Measurements from ENCODE around the gene GFOD1.

The GFOD1 gene

GRCh38 chr6:13427316-13427715, 60.1 kb downstream of the GFOD1 start:
- H3K27me3 ChIP-seq = peaks cover 0 to 24% (median 0%) of the 10 kb centered on the region in 11 experiments; a peak in 4 of 22 replicates
- H3K9ac ChIP-seq = no peak overlapping the region
- H4K20me1 ChIP-seq = peaks cover 0 to 63% (median 37%) of the 10 kb centered on the region in 11 experiments; a peak in 13 of 22 replicates
- peaks cover 29 to 59% (median 49%) of the 10 kb centered on the region in 10 experiments for H3K4me1 ChIP-seq
- peak overlapping the region; percentile 70 to 96 (median 93) for H3K4me2 ChIP-seq
- H3K36me3 ChIP-seq = 0 out of 22 replicates have a peak, but pooled peaks cover 0 to 5% (median 0%) of the 10 kb centered on the region in 11 experiments
- no peak for TF ChIP-seq Cebpa-rat (IDR thresholded peaks at IDR 0.05)
- H3K9me3 ChIP-seq (replicated peaks in 1 of 11) = peaks cover 0 to 7% (median 0%) of the 10 kb centered on the region in 11 experiments; a peak in 1 of 22 replicates
- H3K4me3 ChIP-seq = no peak overlapping the region
- H3K27ac ChIP-seq = peak overlapping the region in 2 of 11 experiments; percentile 13 to 31; a peak in 1 of 22 replicates

GRCh38 chr6:13425943-13426931, 61.2 kb downstream of the GFOD1 start:
- H3K4me3 ChIP-seq = no peak overlapping the region
- peaks cover 0 to 7% (median 0%) of the 10 kb centered on the region in 11 experiments; a peak in 1 of 22 replicates for H3K9me3 ChIP-seq (replicated peaks in 1 of 11)
- no peak for TF ChIP-seq Cebpa-rat (IDR thresholded peaks at IDR 0.05)
- 0 out of 22 replicates have a peak, but pooled peaks cover 0 to 5% (median 0%) of the 10 kb centered on the region in 11 experiments for H3K36me3 ChIP-seq
- peaks cover 0 to 24% (median 0%) of the 10 kb centered on the region in 11 experiments; a peak in 4 of 22 replicates for H3K27me3 ChIP-seq
- peaks cover 29 to 70% (median 56%) of the 10 kb centered on the region in 10 experiments for H3K4me1 ChIP-seq
- H3K4me2 ChIP-seq = peak overlapping the region in 8 of 11 experiments; percentile 25 to 96 (median 90); a peak in 16 of 22 replicates
- no peak overlapping the region for H3K27ac ChIP-seq
- H3K9ac ChIP-seq = 0 out of 22 replicates have a peak overlapping the region, but pooled peaks of 1 of the 11 experiments have one; percentile 15
- peaks cover 0 to 71% (median 38%) of the 10 kb centered on the region in 11 experiments; a peak in 14 of 22 replicates for H4K20me1 ChIP-seq

GRCh38 chr6:13425270-13425873, 62.0 kb downstream of the GFOD1 start:
- peaks cover 0 to 73% (median 38%) of the 10 kb centered on the region in 11 experiments; a peak in 14 of 22 replicates for H4K20me1 ChIP-seq
- no peak overlapping the region for H3K9ac ChIP-seq
- peaks cover 29 to 75% (median 65%) of the 10 kb centered on the region in 10 experiments for H3K4me1 ChIP-seq
- no peak for TF ChIP-seq Cebpa-rat (IDR thresholded peaks at IDR 0.05)
- peak overlapping the region in 7 of 11 experiments; percentile 11 to 96 (median 93); a peak in 14 of 22 replicates for H3K4me2 ChIP-seq
- peaks cover 0 to 24% (median 0%) of the 10 kb centered on the region in 11 experiments; a peak in 4 of 22 replicates for H3K27me3 ChIP-seq
- peaks cover 0 to 7% (median 0%) of the 10 kb centered on the region in 11 experiments; a peak in 1 of 22 replicates for H3K9me3 ChIP-seq (replicated peaks in 1 of 11)
- H3K4me3 ChIP-seq = no peak overlapping the region
- 0 out of 22 replicates have a peak, but pooled peaks cover 0 to 5% (median 0%) of the 10 kb centered on the region in 11 experiments for H3K36me3 ChIP-seq
- no peak overlapping the region for H3K27ac ChIP-seq

GRCh38 chr6:13423252-13423651, 64.1 kb downstream of the GFOD1 start:
- Histone ChIP-seq H3K36me3 (0 out of 22 replicates have a peak, but pooled peaks cover 0 to 5% (median 0%) of the 10 kb centered on the region in 11 experiments), H3K4me2 (no peak overlapping the region), H3K9me3 (replicated peaks in 1 of 11) (peaks cover 0 to 7% (median 0%) of the 10 kb centered on the region in 11 experiments; a peak in 1 of 22 replicates), H3K27me3 (peaks cover 0 to 25% (median 0%) of the 10 kb centered on the region in 11 experiments; a peak in 5 of 22 replicates), H4K20me1 (peaks cover 0 to 76% (median 33%) of the 10 kb centered on the region in 11 experiments; a peak in 14 of 22 replicates), H3K4me1 (peaks cover 32 to 76% (median 70%) of the 10 kb centered on the region in 10 experiments), H3K4me3 (no peak overlapping the region), H3K27ac (no peak overlapping the region), H3K9ac (no peak overlapping the region)
- TF ChIP-seq Cebpa-rat (IDR thresholded peaks at IDR 0.05) = no peak

GRCh38 chr6:13422681-13423221, 64.6 kb downstream of the GFOD1 start:
- Histone ChIP-seq H4K20me1 (peaks cover 0 to 75% (median 28%) of the 10 kb centered on the region in 11 experiments; a peak in 13 of 22 replicates), H3K27me3 (peaks cover 0 to 25% (median 0%) of the 10 kb centered on the region in 11 experiments; a peak in 5 of 22 replicates), H3K36me3 (0 out of 22 replicates have a peak, but pooled peaks cover 0 to 5% (median 0%) of the 10 kb centered on the region in 11 experiments), H3K9me3 (replicated peaks in 1 of 11) (peaks cover 0 to 7% (median 0%) of the 10 kb centered on the region in 11 experiments; a peak in 1 of 22 replicates), H3K4me3 (no peak overlapping the region), H3K9ac (no peak overlapping the region), H3K4me1 (peaks cover 27 to 76% (median 66%) of the 10 kb centered on the region in 10 experiments), H3K27ac (no peak overlapping the region), H3K4me2 (peak overlapping the region in 3 of 11 experiments; percentile 1 to 88 (median 7); a peak in 5 of 22 replicates)
- TF ChIP-seq Cebpa-rat (IDR thresholded peaks at IDR 0.05) = no peak

GRCh38 chr6:13421425-13422059, 65.9 kb downstream of the GFOD1 start:
- TF ChIP-seq Cebpa-rat (IDR thresholded peaks at IDR 0.05) = no peak
- Histone ChIP-seq H3K27ac (no peak overlapping the region), H3K4me1 (peaks cover 20 to 65% (median 55%) of the 10 kb centered on the region in 10 experiments), H3K4me3 (no peak overlapping the region), H3K36me3 (peaks cover 0 to 6% (median 0%) of the 10 kb centered on the region in 11 experiments; a peak in 1 of 22 replicates), H3K9ac (no peak overlapping the region), H3K9me3 (replicated peaks in 1 of 11) (peaks cover 0 to 10% (median 0%) of the 10 kb centered on the region in 11 experiments; a peak in 2 of 22 replicates), H3K27me3 (peaks cover 0 to 15% (median 0%) of the 10 kb centered on the region in 11 experiments; a peak in 2 of 22 replicates), H3K4me2 (peak overlapping the region in 6 of 11 experiments; percentile 84 to 96 (median 88); a peak in 11 of 22 replicates), H4K20me1 (peaks cover 0 to 63% (median 16%) of the 10 kb centered on the region in 11 experiments; a peak in 12 of 22 replicates)

GRCh38 chr6:13420269-13420668, 67.1 kb downstream of the GFOD1 start:
- peaks cover 0 to 50% (median 8%) of the 10 kb centered on the region in 11 experiments; a peak in 8 of 22 replicates for H4K20me1 ChIP-seq
- H3K9me3 ChIP-seq (replicated peaks in 1 of 11) = peaks cover 0 to 22% (median 9%) of the 10 kb centered on the region in 11 experiments; a peak in 14 of 22 replicates
- peak overlapping the region in 1 of 10 experiments; percentile 26; a peak in 1 of 20 replicates for H3K4me3 ChIP-seq
- H3K4me1 ChIP-seq = peaks cover 20 to 52% (median 42%) of the 10 kb centered on the region in 10 experiments
- no peak overlapping the region; a peak in 1 of 22 replicates for H3K27ac ChIP-seq
- H3K36me3 ChIP-seq = peaks cover 0 to 15% (median 5%) of the 10 kb centered on the region in 11 experiments; a peak in 3 of 22 replicates
- H3K9ac ChIP-seq = peak overlapping the region in 1 of 11 experiments; percentile 29; a peak in 1 of 22 replicates
- peaks cover 0 to 13% (median 0%) of the 10 kb centered on the region in 11 experiments; a peak in 2 of 22 replicates for H3K27me3 ChIP-seq
- H3K4me2 ChIP-seq = peak overlapping the region; percentile 75 to 96 (median 85); a peak in 20 of 22 replicates
- TF ChIP-seq Cebpa-rat (IDR thresholded peaks at IDR 0.05) = no peak
